WTC11 (cell line): ENCODE results near the gene G0S2. TPM values are rescaled to one million over a fixed set of nuclear protein-coding genes. Genes with fewer than 3 reads are reported as not detected.
A peak's percentile ranks its signal among the peaks of the same experiment; 100 is the strongest.

Experiments
- ATAC-seq: fragments of 200-7000 bp; cut with Tn5 transposase; 2 replicates; pipeline ENCODE4 v1.10.0; 2021; ENCODE audit warnings: mild to moderate bottlenecking, moderate library complexity
- CTCF ChIA-PET: fragments of 300-600 bp; sonication (Branson Sonifier 250); formaldehyde crosslinking; loops from one replicate; lab custom pipeline; 2021; ENCODE audit warnings: antibody characterized with exemption; lab: Charles Lee
- POLR2A ChIA-PET: fragments of 350-600 bp; sonication (Branson Sonifier 250); formaldehyde crosslinking; loops from one replicate; lab custom pipeline; 2021; ENCODE audit warnings: antibody characterized with exemption; lab: Charles Lee
- DNase-seq: peaks from one replicate; pipeline ENCODE4 v3.0.0; 2021; ENCODE audit warnings: low spot score
- H3K27ac Mint-ChIP-seq: 2 replicates; pipeline ENCODE4 v1.8.0; 2021; ENCODE audit warnings: mixed read lengths
- H3K27me3 Mint-ChIP-seq: 2 replicates; pipeline ENCODE4 v1.8.0; 2021; ENCODE audit warnings: low read depth, mild to moderate bottlenecking, moderate library complexity, mixed read lengths
- H3K36me3 Mint-ChIP-seq: 2 replicates; pipeline ENCODE4 v1.8.0; 2021; ENCODE audit warnings: mixed read lengths
- H3K4me1 Mint-ChIP-seq: 2 replicates; pipeline ENCODE4 v1.8.0; 2022; ENCODE audit warnings: mixed read lengths
- H3K4me3 Mint-ChIP-seq: 2 replicates; pipeline ENCODE4 v1.8.0; 2021; ENCODE audit warnings: mild to moderate bottlenecking, moderate library complexity, mixed read lengths
- H3K9me3 Mint-ChIP-seq: 2 replicates; pipeline ENCODE4 v1.8.0; 2021; ENCODE audit warnings: mixed read lengths
- AR ChIP-seq: fragments of 250-450 bp; sonication (Bioruptor Pico); IDR thresholded peaks from 2 replicates; pipeline ENCODE4 v1.9.0; 2021; ENCODE audit warnings: mild to moderate bottlenecking
- ATF6 ChIP-seq: sonication (generic); formaldehyde crosslinking; IDR thresholded peaks from 2 replicates; pipeline ENCODE4 v1.8.1; 2023; ENCODE audit warnings: mild to moderate bottlenecking, missing genetic modification reagents
- CBFB ChIP-seq: sonication (generic); formaldehyde crosslinking; IDR thresholded peaks from 2 replicates; pipeline ENCODE4 v1.8.1; 2022; ENCODE audit warnings: mild to moderate bottlenecking, low read depth, missing genetic modification reagents
- CREB1 ChIP-seq: sonication (generic); formaldehyde crosslinking; IDR thresholded peaks from 2 replicates; pipeline ENCODE4 v1.8.0; 2023; ENCODE audit warnings: mild to moderate bottlenecking, missing genetic modification reagents
- FOXJ3 ChIP-seq: sonication (generic); formaldehyde crosslinking; IDR thresholded peaks from 2 replicates; pipeline ENCODE4 v1.9.0; 2021; ENCODE audit warnings: missing genetic modification reagents, mild to moderate bottlenecking, borderline replicate concordance
- FOXP4 ChIP-seq: sonication (generic); formaldehyde crosslinking; IDR thresholded peaks from 2 replicates; pipeline ENCODE4 v1.8.0; 2022; ENCODE audit warnings: mild to moderate bottlenecking, missing genetic modification reagents
- GABPB1 ChIP-seq: sonication (generic); formaldehyde crosslinking; IDR thresholded peaks from 2 replicates; pipeline ENCODE4 v1.8.1; 2023; ENCODE audit warnings: mild to moderate bottlenecking, missing genetic modification reagents
- GTF2I ChIP-seq: fragments of 250-450 bp; sonication (Bioruptor Pico); conservative IDR thresholded peaks from 2 replicates; pipeline ENCODE4 v1.4.0; 2021; ENCODE audit warnings: mild to moderate bottlenecking
- HMGA2 ChIP-seq: fragments of 250-450 bp; sonication (Bioruptor Pico); IDR thresholded peaks from 2 replicates; pipeline ENCODE4 v1.4.0; 2021; ENCODE audit warnings: mild to moderate bottlenecking, moderate library complexity
- NFATC4 ChIP-seq: fragments of 250-450 bp; sonication (Bioruptor Pico); IDR thresholded peaks from 2 replicates; pipeline ENCODE4 v1.9.0; 2021; ENCODE audit warnings: mild to moderate bottlenecking
- NR3C1 ChIP-seq: sonication (generic); formaldehyde crosslinking; conservative IDR thresholded peaks from 2 replicates; pipeline ENCODE4 v1.8.1; 2023; ENCODE audit warnings: low read depth, mild to moderate bottlenecking, missing genetic modification reagents
- OVOL2 ChIP-seq: fragments of 250-450 bp; sonication (Bioruptor Pico); IDR thresholded peaks from 2 replicates; pipeline ENCODE4 v1.9.0; 2021; ENCODE audit warnings: mild to moderate bottlenecking, borderline replicate concordance
- RORB ChIP-seq: fragments of 250-450 bp; sonication (Bioruptor Pico); IDR thresholded peaks from 2 replicates; pipeline ENCODE4 v1.9.0; 2021; ENCODE audit warnings: mild to moderate bottlenecking
- SP1 ChIP-seq: sonication (generic); formaldehyde crosslinking; conservative IDR thresholded peaks from 2 replicates; pipeline ENCODE4 v1.8.1; 2022; ENCODE audit warnings: missing genetic modification reagents
- TCF7 ChIP-seq: sonication (generic); formaldehyde crosslinking; IDR thresholded peaks from 2 replicates; pipeline ENCODE4 v1.8.0; 2022; ENCODE audit warnings: mild to moderate bottlenecking, low read depth, missing genetic modification reagents, moderate library complexity
- ZNF423 ChIP-seq: fragments of 250-450 bp; sonication (Bioruptor Pico); IDR thresholded peaks from 2 replicates; pipeline ENCODE4 v2.1.2; 2022; ENCODE audit warnings: mild to moderate bottlenecking, moderate library complexity
- total RNA-seq: library from RNA; stranded (reverse); gene quantifications from 3 replicates; pipeline ENCODE4 v1.2.3, GENCODE V29; 2021
- TF ChIP-seq, protein P1 (sequence below): fragments of 250-450 bp; sonication (Bioruptor Pico); IDR thresholded peaks from 2 replicates; pipeline ENCODE4 v1.9.0; 2021; ENCODE audit warnings: mild to moderate bottlenecking, borderline replicate concordance
- TF ChIP-seq, protein P2 (sequence below): sonication (generic); formaldehyde crosslinking; IDR thresholded peaks from 2 replicates; pipeline ENCODE4 v1.8.0; 2022; ENCODE audit warnings: mild to moderate bottlenecking, missing genetic modification reagents

Gene G0S2
- total RNA-seq, 1 experiment from 2014 or later: 0.81 TPM

- TF ChIP-seq, protein P1, sequence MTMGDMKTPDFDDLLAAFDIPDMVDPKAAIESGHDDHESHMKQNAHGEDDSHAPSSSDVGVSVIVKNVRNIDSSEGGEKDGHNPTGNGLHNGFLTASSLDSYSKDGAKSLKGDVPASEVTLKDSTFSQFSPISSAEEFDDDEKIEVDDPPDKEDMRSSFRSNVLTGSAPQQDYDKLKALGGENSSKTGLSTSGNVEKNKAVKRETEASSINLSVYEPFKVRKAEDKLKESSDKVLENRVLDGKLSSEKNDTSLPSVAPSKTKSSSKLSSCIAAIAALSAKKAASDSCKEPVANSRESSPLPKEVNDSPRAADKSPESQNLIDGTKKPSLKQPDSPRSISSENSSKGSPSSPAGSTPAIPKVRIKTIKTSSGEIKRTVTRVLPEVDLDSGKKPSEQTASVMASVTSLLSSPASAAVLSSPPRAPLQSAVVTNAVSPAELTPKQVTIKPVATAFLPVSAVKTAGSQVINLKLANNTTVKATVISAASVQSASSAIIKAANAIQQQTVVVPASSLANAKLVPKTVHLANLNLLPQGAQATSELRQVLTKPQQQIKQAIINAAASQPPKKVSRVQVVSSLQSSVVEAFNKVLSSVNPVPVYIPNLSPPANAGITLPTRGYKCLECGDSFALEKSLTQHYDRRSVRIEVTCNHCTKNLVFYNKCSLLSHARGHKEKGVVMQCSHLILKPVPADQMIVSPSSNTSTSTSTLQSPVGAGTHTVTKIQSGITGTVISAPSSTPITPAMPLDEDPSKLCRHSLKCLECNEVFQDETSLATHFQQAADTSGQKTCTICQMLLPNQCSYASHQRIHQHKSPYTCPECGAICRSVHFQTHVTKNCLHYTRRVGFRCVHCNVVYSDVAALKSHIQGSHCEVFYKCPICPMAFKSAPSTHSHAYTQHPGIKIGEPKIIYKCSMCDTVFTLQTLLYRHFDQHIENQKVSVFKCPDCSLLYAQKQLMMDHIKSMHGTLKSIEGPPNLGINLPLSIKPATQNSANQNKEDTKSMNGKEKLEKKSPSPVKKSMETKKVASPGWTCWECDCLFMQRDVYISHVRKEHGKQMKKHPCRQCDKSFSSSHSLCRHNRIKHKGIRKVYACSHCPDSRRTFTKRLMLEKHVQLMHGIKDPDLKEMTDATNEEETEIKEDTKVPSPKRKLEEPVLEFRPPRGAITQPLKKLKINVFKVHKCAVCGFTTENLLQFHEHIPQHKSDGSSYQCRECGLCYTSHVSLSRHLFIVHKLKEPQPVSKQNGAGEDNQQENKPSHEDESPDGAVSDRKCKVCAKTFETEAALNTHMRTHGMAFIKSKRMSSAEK (CRISPR knock-in tag): no peak
Observed at GRCh38 chr1:209635850-209636249, 39.4 kb upstream of the G0S2 start (continued).

GRCh38 chr1:209641832-209642172 lies 33.4 kb upstream of the G0S2 start:
- CTCF ChIA-PET: interaction anchor here (0.7 to 2.4 kb wide), 8 partner anchors 11 to 75 kb away, joined by 3 to 10 read pairs (median 5); no protein-coding TSS in a partner anchor
- POLR2A ChIA-PET: no interaction called here
- ATAC-seq (peak; percentile 34), DNase-seq (no peak)
- H3K4me3 Mint-ChIP-seq: no peak overlapping the region
- H3K27me3 Mint-ChIP-seq: no peaks in the 10 kb centered on the region
- H3K4me1 Mint-ChIP-seq: peaks cover 4% of the 10 kb centered on the region
- no peaks in the 10 kb centered on the region for H3K9me3 Mint-ChIP-seq
- TF ChIP-seq FOXP4 (CRISPR knock-in tag) (no peak), GABPB1 (no peak), SP1 (no peak), NFATC4 (no peak), HMGA2 (CRISPR knock-in tag) (no peak), CBFB (no peak), RORB (CRISPR knock-in tag) (no peak)
- TF ChIP-seq, protein P2, sequence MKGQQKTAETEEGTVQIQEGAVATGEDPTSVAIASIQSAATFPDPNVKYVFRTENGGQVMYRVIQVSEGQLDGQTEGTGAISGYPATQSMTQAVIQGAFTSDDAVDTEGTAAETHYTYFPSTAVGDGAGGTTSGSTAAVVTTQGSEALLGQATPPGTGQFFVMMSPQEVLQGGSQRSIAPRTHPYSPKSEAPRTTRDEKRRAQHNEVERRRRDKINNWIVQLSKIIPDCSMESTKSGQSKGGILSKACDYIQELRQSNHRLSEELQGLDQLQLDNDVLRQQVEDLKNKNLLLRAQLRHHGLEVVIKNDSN (CRISPR knock-in tag): no peak
- TF ChIP-seq, protein P1 (CRISPR knock-in tag): no peak
- no peaks in the 10 kb centered on the region for H3K36me3 Mint-ChIP-seq
- no peak overlapping the region for H3K27ac Mint-ChIP-seq

DNA sequence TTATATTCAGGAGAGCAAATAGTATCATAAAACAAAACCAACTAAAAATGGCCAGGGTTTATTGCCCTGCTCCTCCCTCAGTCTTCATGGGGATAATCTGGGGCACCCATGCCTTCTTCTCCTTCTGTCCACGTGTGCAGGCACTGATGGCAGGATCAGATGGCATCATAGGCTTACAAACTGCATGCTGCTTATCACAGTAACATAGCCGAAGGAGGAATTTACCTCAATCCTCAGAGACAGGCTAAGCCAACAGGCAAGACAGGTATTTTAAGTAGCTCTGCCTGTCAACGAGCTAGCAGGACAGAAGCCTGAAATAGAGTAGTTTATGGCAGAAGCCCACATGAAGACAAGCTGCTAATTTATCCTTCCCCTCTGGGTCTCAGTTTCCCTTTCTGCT lies 32.4 kb upstream of the G0S2 start:
- H3K27ac Mint-ChIP-seq: no peak overlapping the region
- no peaks in the 10 kb centered on the region for H3K9me3 Mint-ChIP-seq
- ChIA-PET CTCF (interaction anchor here (0.8 to 2.4 kb wide), 7 partner anchors 10 to 105 kb away, joined by 3 to 8 read pairs (median 4); no protein-coding TSS in a partner anchor), POLR2A (no interaction called here)
- DNase-seq (no peak), ATAC-seq (no peak)
- peaks cover 2% of the 10 kb centered on the region; the same call in 1 of the 2 replicates for H3K27me3 Mint-ChIP-seq
- peaks cover 6% of the 10 kb centered on the region for H3K4me1 Mint-ChIP-seq
- H3K4me3 Mint-ChIP-seq: no peak overlapping the region
- no peaks in the 10 kb centered on the region for H3K36me3 Mint-ChIP-seq
- TF ChIP-seq OVOL2 (no peak), GTF2I (CRISPR knock-in tag) (no peak), FOXJ3 (CRISPR knock-in tag) (no peak), AR (no peak), ZNF423 (CRISPR knock-in tag) (no peak), TCF7 (CRISPR knock-in tag) (no peak), CREB1 (CRISPR knock-in tag) (no peak), NR3C1 (no peak), ATF6 (CRISPR knock-in tag) (no peak)
